Fibroblast of skin of scalp (primary cell): Measurements from ENCODE around the gene ZNF536.
A peak's percentile ranks its signal among the peaks of the same experiment; 100 is the strongest.
"Not testable (repeated sequence)": the region's sequence is repeated elsewhere in the genome, so short reads cannot be mapped to it uniquely, and the experiment has no call there.

Experiments used
- DNase-seq: peaks from one replicate; pipeline ENCODE4 v3.0.0-alpha.2; 2013

The ZNF536 gene

GRCh38 chr19:30390356-30390988, 18.3 kb downstream of the ZNF536 start:
- no peak for DNase-seq

GRCh38 chr19:30391052-30391451, 18.9 kb downstream of the ZNF536 start:
- no peak for DNase-seq

GRCh38 chr19:30391554-30392551, 19.7 kb downstream of the ZNF536 start:
- DNase-seq: peak; percentile 91

- peak; percentile 42 for DNase-seq
Observed at GRCh38 chr19:30393046-30393445, 20.9 kb downstream of the ZNF536 start.

GRCh38 chr19:30393729-30394480, 21.7 kb downstream of the ZNF536 start:
- DNase-seq: no peak

- no peak for DNase-seq
Observed at GRCh38 chr19:30394481-30395151, 22.4 kb downstream of the ZNF536 start.

GRCh38 chr19:30395283-30395682, 23.1 kb downstream of the ZNF536 start:
- DNase-seq: no peak

- DNase-seq: not testable (repeated sequence)
Observed at GRCh38 chr19:30398539-30398938, 26.4 kb downstream of the ZNF536 start.

- DNase-seq: no peak
Observed at GRCh38 chr19:30401956-30402355, 29.8 kb downstream of the ZNF536 start.

GRCh38 chr19:30402436-30403202, 30.4 kb downstream of the ZNF536 start:
- no peak for DNase-seq

- DNase-seq: no peak
Observed at GRCh38 chr19:30403203-30403985, 31.2 kb downstream of the ZNF536 start.

- peak; percentile 6 for DNase-seq
Observed at GRCh38 chr19:30406220-30407067, 34.3 kb downstream of the ZNF536 start.

- no peak for DNase-seq
Observed at GRCh38 chr19:30407068-30407709, 35.0 kb downstream of the ZNF536 start.

- DNase-seq: no peak
Observed at GRCh38 chr19:30408734-30409301, 36.6 kb downstream of the ZNF536 start.

- no peak for DNase-seq
Observed at GRCh38 chr19:30411714-30412113, 39.5 kb downstream of the ZNF536 start.

- no peak for DNase-seq
Observed at GRCh38 chr19:30416375-30416774, 44.2 kb downstream of the ZNF536 start.

- DNase-seq: peak; percentile 48
Observed at GRCh38 chr19:30417166-30417565, 45.0 kb downstream of the ZNF536 start.

- peak; percentile 8 for DNase-seq
Observed at GRCh38 chr19:30419568-30420180, 47.5 kb downstream of the ZNF536 start.
